Measurements from ENCODE around the gene CRABP2. TPM values are rescaled to one million over a fixed set of nuclear protein-coding genes. Genes with fewer than 3 reads are reported as not detected.
A peak's percentile ranks its signal among the peaks of the same experiment; 100 is the strongest.

CRABP2 gene
- total RNA-seq, 1 experiment from 2014 or later = 1.1 TPM

GRCh38 chr1:156671804-156672203 lies 33.6 kb downstream of the CRABP2 start:
- intact Hi-C loops (cut with micrococcal nuclease; ENCODE audit: unreplicated experiment) = no loop called here
- Histone ChIP-seq H3K27me3 (replicated peaks; ENCODE audit: insufficient read depth, low read depth, low read length, poor library complexity) (peaks cover 23% of the 10 kb centered on the region), H3K36me3 (ENCODE audit: insufficient read depth, low read length, poor library complexity, severe bottlenecking) (no peaks in the 10 kb centered on the region), H3K9me3 (ENCODE audit: low read depth, low read length, poor library complexity, severe bottlenecking) (no peaks in the 10 kb centered on the region), H3K4me3 (ENCODE audit: low read depth, low read length, poor library complexity, severe bottlenecking) (no peak overlapping the region), H3K4me1 (ENCODE audit: insufficient read depth, low read length, poor library complexity, severe bottlenecking) (peaks cover 1% of the 10 kb centered on the region), H3K27ac (ENCODE audit: low read depth, low read length, poor library complexity, severe bottlenecking) (no peak overlapping the region)
- no peak for DNase-seq (ENCODE audit: low spot score)
- ChIA-PET POLR2A (ENCODE audit: low non-redundant PET) (no interaction called here), CTCF (no interaction called here)
- TF ChIP-seq CTCF (conservative IDR thresholded peaks at IDR 0.05; ENCODE audit: low read depth, low read length) (no peak), EZH2 (IDR thresholded peaks at IDR 0.05; ENCODE audit: borderline replicate concordance, low read depth, low read length, poor library complexity, severe bottlenecking) (no peak)
- TSS peak; percentile 35 for BruUV-seq (replicated peaks)

GRCh38 chr1:156670791-156671190 lies 34.6 kb downstream of the CRABP2 start:
- no TSS peak for BruUV-seq (replicated peaks)
- POLR2A ChIA-PET (ENCODE audit: low non-redundant PET) = no interaction called here

DNA sequence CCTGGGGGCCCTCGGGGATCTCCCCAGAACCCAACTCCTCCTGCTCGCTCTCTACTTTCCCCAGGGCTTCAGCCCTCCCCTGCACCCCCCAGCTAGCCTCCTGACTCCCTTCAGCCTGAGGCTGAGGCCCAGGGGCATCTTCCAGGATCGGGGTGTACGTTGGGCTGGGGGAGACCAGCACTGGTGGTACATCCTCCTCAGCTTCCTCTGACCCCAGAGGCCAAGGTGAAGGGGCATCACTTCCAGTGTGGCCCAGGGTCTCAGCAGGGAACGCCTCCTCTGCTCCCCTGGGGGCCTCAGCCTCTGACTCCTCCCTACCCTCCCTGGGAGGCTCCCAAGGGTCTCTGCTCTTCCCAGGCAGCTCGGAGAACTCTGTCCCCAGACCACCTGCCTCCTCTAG lies 35.0 kb downstream of the CRABP2 start:
- Histone ChIP-seq H3K27ac (ENCODE audit: low read depth, low read length, poor library complexity, severe bottlenecking) (no peak overlapping the region), H3K27me3 (replicated peaks; ENCODE audit: insufficient read depth, low read depth, low read length, poor library complexity) (peaks cover 12% of the 10 kb centered on the region), H3K36me3 (ENCODE audit: insufficient read depth, low read length, poor library complexity, severe bottlenecking) (no peaks in the 10 kb centered on the region), H3K9me3 (ENCODE audit: low read depth, low read length, poor library complexity, severe bottlenecking) (no peaks in the 10 kb centered on the region), H3K4me1 (ENCODE audit: insufficient read depth, low read length, poor library complexity, severe bottlenecking) (no peaks in the 10 kb centered on the region), H3K4me3 (ENCODE audit: low read depth, low read length, poor library complexity, severe bottlenecking) (no peak overlapping the region)
- TF ChIP-seq CTCF (conservative IDR thresholded peaks at IDR 0.05; ENCODE audit: low read depth, low read length) (no peak), EZH2 (IDR thresholded peaks at IDR 0.05; ENCODE audit: borderline replicate concordance, low read depth, low read length, poor library complexity, severe bottlenecking) (no peak)
- no TSS peak for BruUV-seq (replicated peaks)
- ChIA-PET POLR2A (ENCODE audit: low non-redundant PET) (no interaction called here), CTCF (no interaction called here)
- intact Hi-C loops (cut with micrococcal nuclease; ENCODE audit: unreplicated experiment) = no loop called here
- DNase-seq (ENCODE audit: low spot score) = no peak

More at GRCh38 chr1:156670791-156671190, 34.6 kb downstream of the CRABP2 start:
- Histone ChIP-seq H3K27ac (ENCODE audit: low read depth, low read length, poor library complexity, severe bottlenecking) (no peak overlapping the region), H3K27me3 (replicated peaks; ENCODE audit: insufficient read depth, low read depth, low read length, poor library complexity) (peaks cover 13% of the 10 kb centered on the region), H3K4me3 (ENCODE audit: low read depth, low read length, poor library complexity, severe bottlenecking) (no peak overlapping the region), H3K9me3 (ENCODE audit: low read depth, low read length, poor library complexity, severe bottlenecking) (no peaks in the 10 kb centered on the region), H3K4me1 (ENCODE audit: insufficient read depth, low read length, poor library complexity, severe bottlenecking) (no peaks in the 10 kb centered on the region), H3K36me3 (ENCODE audit: insufficient read depth, low read length, poor library complexity, severe bottlenecking) (no peaks in the 10 kb centered on the region)
- intact Hi-C loops (cut with micrococcal nuclease; ENCODE audit: unreplicated experiment) = no loop called here
- TF ChIP-seq EZH2 (IDR thresholded peaks at IDR 0.05; ENCODE audit: borderline replicate concordance, low read depth, low read length, poor library complexity, severe bottlenecking) (no peak), CTCF (conservative IDR thresholded peaks at IDR 0.05; ENCODE audit: low read depth, low read length) (no peak)
- CTCF ChIA-PET = no interaction called here
- DNase-seq (ENCODE audit: low spot score) = no peak

Measured in A673 (cell line).